NCI-H187 (cell line): Measurements from ENCODE around the gene SMOC1.
A peak's percentile ranks its signal among the peaks of the same experiment; 100 is the strongest.

Experiments used
- DNase-seq, 2 experiments: peaks; one replicate each; lab custom pipeline; 2025; lab: John Stamatoyannopoulos, UW

SMOC1 gene

GRCh38 chr14:69865701-69866365 is 13.4 kb upstream of the SMOC1 start:
- DNase-seq: no peak

- no peak for DNase-seq
These were observed 10.8 kb upstream of the SMOC1 start for GRCh38 chr14:69868363-69868963.

- no peak for DNase-seq
These were observed 8.6 kb upstream of the SMOC1 start for GRCh38 chr14:69870613-69871012.

DNA sequence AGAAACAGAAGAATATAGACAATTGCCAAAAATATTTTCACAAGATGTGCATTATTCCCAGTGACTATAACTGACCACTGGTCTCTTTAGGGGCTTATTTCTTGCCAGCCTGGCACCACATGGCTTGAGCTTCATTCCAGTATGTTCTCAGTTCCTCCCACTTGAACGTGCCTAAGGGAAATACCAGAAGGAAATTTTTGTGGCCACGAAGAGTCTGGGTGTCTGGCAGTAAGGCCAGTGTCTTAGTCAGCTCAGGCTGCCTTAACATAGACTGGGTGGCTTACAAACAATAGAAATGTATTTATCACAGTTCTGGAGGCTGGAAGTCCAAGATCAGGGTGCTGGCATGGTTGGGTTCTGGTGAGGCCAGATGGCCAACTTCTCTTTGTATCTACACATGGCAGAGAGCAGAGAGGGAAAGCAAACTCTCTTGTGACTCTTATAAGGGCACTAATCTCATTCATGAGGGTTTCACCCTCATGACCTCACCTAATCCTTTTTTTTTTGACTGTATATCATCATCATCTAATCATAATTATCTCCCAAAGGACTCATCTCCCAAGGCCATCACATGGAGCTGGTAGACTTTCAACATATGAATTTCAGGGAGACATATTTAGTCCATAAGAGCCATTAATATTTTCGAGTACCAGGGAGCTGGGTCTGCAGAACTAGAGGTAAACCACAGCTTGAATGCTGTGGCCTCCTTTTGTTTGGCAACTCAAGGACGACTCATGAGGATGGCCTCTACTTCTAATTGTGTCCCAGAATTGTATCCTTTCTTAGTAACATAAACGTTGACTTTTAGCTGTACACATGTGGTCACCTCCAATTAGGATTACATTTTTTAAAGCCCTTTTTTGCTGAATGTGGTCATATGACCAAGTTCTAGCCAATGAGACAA is 5.1 kb upstream of the SMOC1 start:
- no peak for DNase-seq

DNA sequence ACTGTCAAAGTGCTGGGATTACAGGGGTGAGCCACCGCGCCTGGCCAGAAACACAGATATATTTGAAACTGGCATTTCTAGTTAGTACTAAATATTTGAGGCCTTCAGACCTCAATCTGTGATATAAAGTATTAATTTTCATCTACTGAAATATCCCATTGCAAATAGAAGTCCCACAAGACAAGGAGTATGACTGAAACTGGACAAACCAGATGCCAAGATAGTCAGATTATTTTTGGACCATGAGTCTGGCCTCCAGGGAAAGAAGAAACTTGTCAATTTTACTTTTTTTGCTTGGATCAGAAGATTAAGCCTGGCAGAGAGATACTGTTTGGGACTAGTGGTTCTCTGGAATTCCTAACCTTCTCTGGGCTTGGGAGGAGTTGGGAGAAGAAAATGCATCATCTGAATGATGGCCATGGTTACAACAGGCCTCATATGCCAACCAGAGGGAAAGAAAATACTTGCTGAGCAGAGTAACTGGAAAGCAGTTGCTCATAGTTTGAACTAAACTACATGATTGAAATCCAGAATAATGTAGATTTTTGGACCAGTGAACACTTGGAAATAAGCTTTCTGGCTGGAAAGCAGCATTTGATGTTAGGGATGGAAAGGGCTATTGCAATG is 2.9 kb upstream of the SMOC1 start:
- DNase-seq: no peak

DNA sequence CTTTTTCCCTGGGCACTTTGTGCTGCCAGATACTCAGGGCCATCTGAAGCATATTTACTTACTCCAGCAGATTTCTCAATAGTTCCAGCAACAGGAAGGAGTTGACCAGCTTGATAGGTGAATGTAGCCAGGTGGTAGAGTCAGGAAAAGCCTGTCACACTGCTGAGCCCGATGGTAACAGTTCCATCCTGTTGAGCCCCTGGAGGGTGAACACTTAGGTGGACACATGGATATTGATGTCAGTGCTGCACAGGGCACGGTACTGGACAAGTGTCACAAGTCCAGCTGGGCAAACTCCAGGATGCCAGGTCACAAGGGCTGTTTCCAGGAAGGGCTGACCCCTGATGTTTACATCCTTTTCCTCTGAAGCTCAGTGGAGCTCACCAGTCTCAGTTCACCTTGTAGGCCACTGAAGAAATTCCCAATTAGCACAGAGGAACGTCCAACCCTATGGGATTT is 2.3 kb upstream of the SMOC1 start:
- no peak for DNase-seq

- peak in 1 of 2 experiments; percentile 19 for DNase-seq
These were observed 1.7 kb upstream of the SMOC1 start for GRCh38 chr14:69877492-69877891.

DNA sequence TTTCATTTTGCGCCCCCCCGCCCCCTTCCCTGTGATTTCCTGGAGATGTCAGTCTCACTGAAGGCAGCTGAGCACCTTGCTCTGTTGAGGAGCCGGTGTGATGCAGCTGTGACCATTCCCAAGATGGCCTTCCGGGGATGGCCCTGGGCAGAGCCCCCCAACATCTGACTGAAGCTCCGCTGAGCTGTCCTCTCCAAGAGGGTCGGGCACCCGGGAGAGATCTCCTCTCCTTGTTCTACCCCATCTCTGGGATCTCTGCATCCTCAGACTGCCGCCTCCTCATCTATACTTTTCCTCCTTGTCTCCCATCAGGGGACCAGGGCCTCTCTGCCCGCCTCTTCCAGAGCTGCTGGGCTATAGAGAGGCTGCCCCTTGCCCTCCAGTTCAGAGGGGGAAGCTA is 965 bp upstream of the SMOC1 start:
- DNase-seq: no peak

DNA sequence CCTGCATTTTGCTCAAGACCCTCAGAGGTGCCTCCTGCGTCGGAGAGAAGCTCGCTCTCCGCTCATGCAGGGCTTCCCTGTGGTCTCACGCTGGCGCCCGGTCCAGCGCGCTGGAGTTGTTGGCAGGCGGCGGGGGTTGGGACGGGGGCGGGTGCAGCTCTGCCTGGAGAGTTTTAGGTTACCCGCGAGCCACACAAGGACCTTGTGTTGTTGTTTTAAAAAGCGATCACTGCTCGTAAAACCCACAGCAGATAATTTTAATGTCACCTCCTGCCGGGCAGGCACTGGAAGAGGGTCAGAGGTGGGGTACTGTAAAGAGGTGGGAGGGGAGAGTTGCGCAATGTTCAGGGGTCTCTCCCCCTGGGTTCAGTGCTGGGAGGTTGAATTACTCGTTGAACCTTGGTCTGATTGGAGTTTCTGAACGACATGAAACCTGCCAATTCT is 850 bp downstream of the SMOC1 start:
- no peak for DNase-seq

DNA sequence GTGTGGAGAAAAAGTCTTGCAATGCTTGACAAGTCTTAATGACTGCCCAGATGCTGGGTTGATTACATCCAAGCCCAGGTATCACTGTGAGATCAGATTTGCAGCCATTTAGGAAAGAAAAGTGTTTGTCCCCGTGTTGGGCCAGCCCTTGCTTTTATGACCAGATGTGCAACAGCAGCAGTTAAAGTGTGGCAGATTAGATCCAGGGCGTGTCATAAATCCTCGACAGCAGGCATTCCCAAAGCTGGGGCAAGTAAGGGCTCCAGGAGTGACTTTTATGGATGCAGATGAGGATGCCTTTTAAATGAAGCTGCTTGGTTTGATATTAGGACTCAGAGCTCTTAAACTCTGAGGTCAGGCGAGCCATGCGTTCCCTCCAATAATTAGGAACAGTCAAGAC is 1.7 kb downstream of the SMOC1 start:
- DNase-seq: no peak

DNA sequence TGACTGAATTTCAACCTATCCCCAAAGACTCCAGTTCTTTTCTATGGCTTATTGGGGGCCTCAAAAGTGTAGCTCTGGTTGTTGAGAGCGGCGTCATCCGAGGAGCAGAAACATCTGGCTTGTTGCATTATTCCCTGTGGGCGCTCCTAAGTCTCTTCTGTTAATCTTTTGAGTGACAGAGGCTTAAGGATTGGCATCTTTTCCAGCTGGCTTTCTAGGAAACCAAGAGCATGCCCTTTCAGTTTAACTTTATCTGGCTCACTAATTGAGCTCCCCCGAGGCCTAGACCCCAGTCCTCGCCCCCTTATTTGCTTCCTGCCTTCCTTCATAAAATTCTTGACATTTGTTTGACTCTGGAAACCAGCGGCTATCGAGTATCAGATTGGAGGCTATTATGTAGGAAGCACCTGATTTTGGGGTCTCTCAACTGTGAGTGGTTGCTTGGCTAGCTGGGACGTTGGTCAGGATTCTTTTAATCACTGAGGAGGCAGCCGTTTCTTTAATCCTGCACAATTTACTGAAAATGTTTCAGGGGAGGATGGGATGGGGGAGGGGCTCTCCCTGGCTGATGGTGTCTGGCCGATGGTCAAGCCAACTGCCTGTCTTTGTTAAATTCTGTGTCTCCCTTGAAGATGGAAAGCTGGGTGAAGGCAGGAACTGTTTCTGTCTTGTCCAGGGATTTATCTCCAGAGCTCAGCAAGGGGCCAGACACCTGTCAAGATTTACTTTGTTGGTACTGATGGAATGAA is 3.1 kb downstream of the SMOC1 start:
- DNase-seq: no peak

DNA sequence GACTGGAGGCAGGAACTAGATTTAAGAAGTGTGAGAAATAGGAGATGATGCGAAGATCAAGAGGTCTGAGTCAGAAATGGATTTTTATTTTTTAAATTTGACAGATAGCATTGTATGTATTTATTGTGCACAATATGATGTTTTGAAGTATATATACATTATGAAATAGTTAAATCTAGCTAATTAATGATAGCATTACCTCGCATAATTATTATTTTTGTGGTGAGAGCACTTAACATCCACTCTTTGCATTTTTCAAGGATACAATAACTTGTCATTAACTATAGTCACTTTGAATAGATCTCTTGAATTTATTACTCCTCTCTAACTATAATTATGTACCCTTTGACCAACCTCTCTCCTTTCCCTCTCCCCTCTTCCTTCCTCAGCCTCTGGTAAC is 3.7 kb downstream of the SMOC1 start:
- no peak for DNase-seq

DNA sequence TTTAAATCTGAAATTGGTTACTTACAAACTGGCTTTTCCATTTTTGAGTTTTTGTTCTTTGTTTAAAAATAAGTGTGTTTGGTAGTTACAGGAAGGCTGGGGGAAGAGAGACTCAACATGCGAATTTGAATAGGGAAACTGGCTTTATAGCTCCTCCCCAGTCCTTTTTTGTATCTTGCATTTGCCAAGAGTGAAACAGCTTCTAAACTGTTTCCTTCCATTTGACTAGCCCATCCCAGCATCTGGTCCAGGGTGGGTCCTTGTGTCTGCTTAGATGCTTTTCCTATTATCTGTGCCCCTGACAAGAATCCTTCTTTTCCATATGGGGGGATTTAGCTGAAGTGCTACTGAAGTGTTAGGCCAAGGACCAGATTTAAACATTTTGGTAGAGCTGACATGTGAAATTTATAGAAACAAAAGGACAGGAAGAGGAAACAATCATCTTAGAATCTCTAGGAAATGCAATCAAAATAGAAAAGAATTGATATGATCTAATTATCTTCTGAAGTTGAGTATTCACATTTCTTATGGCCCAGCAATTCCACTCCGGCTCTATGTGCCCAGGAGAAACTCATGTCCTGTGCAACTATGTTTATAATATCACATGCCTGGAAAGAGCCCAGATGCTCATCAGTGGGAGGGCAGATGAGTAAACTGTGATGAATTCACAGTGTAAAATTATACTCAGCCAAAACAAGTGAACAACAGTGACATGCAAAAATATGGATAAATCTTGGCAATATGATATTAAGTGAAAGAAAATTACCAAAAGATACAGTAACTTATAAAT is 7.4 kb downstream of the SMOC1 start:
- no peak for DNase-seq

GRCh38 chr14:69887740-69888657 is 8.8 kb downstream of the SMOC1 start:
- no peak for DNase-seq

GRCh38 chr14:69891422-69891821 is 12.2 kb downstream of the SMOC1 start:
- no peak for DNase-seq

DNA sequence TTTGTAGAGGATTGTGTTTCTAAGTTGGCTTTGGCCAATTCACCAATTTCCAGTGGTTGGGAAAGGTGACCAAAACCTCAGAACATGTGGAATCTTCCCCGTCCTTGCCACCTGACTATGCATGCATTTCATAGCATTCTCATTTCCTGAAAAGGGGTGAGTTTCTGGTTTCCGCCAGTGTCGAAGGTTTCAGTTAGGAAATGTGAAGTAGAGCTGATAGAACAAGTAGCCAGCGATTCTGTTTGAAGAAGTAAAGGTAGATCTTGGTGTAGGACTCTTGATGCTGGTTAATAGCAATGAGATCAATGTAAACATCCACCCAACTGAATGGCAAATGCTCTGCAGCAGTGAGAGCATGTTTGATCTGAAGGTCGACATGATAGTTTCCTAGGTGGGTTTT is 15.9 kb downstream of the SMOC1 start:
- DNase-seq: no peak

- no peak for DNase-seq
These were observed 16.9 kb downstream of the SMOC1 start for GRCh38 chr14:69896080-69896479.

- DNase-seq: no peak
These were observed 17.8 kb downstream of the SMOC1 start for GRCh38 chr14:69896972-69897371.

GRCh38 chr14:69900603-69901002 is 21.4 kb downstream of the SMOC1 start:
- DNase-seq: no peak
